GM12873 (cell line): ENCODE data around the gene RMP24.

Experiments used
- CTCF ChIP-seq: IDR thresholded peaks from 2 replicates; pipeline ENCODE4 v1.5.1; 2012; ENCODE audit warnings: low read depth, mild to moderate bottlenecking, moderate library complexity, low read length, control low read depth; ENCODE audit not compliant: insufficient read depth; ENCODE audit errors: missing control alignments

RMP24 gene

GRCh38 chr18:35964319-35964718 is 8.2 kb upstream of the RMP24 start:
- no peak for TF ChIP-seq CTCF

GRCh38 chr18:35968278-35968880 is 4.1 kb upstream of the RMP24 start:
- no peak for TF ChIP-seq CTCF

- no peak for TF ChIP-seq CTCF
Measured at GRCh38 chr18:35969676-35970075, 2.8 kb upstream of the RMP24 start.

GRCh38 chr18:35971661-35972196 is 750 bp upstream of the RMP24 start:
- no peak for TF ChIP-seq CTCF

- TF ChIP-seq CTCF = no peak
Measured at GRCh38 chr18:35973650-35974049, 1.2 kb downstream of the RMP24 start.

- TF ChIP-seq CTCF = no peak
Measured at GRCh38 chr18:35974181-35974580, 1.7 kb downstream of the RMP24 start.

GRCh38 chr18:35979112-35979511 is 6.6 kb downstream of the RMP24 start:
- no peak for TF ChIP-seq CTCF
